Thymus (tissue), 11 donors: ENCODE results near the gene TTLL5. TPM values are rescaled to one million over a fixed set of nuclear protein-coding genes. Genes with fewer than 3 reads are reported as not detected.

Experiments used
- DNase-seq, 9 donors: peaks; one replicate each; pipeline ENCODE4 v3.0.0-alpha.2; 2013; ENCODE audit warnings: low spot score in 9 of 9, low read depth in 6 of 9, missing footprints in 1 of 9
- H3K27ac ChIP-seq, 2 donors: one replicate each; pipeline ENCODE4 v1.5.1; 2013; ENCODE audit warnings: control low read depth in 1 of 2, low read depth in 1 of 2, low read length in 1 of 2, mild to moderate bottlenecking in 1 of 2, moderate library complexity in 1 of 2
- H3K27me3 ChIP-seq, 2 donors: one replicate each; pipeline ENCODE4 v1.5.1; 2013; ENCODE audit warnings: low read length in 1 of 2; ENCODE audit not compliant: control insufficient read depth in 2 of 2, insufficient read depth in 1 of 2
- H3K36me3 ChIP-seq, 2 donors: one replicate each; pipeline ENCODE4 v1.5.1; 2013; ENCODE audit warnings: low read length in 1 of 2, mild to moderate bottlenecking in 1 of 2, moderate library complexity in 1 of 2; ENCODE audit not compliant: control insufficient read depth in 2 of 2, insufficient read depth in 2 of 2
- H3K4me1 ChIP-seq, 2 donors: one replicate each; pipeline ENCODE4 v1.5.1; 2013; ENCODE audit warnings: low read length in 2 of 2; ENCODE audit not compliant: control insufficient read depth in 2 of 2, insufficient read depth in 2 of 2
- H3K4me3 ChIP-seq, 2 donors: one replicate each; pipeline ENCODE4 v1.5.1; 2013; ENCODE audit warnings: low read length in 2 of 2, control low read depth in 1 of 2, mild to moderate bottlenecking in 1 of 2
- H3K9me3 ChIP-seq, 2 donors: one replicate each; pipeline ENCODE4 v1.5.1; 2013; ENCODE audit warnings: low read length in 1 of 2, mild to moderate bottlenecking in 1 of 2; ENCODE audit not compliant: control insufficient read depth in 2 of 2, insufficient read depth in 1 of 2
- WGBS: extraction: QIAGEN DNeasy Blood & Tissue Kit; methylation state at CpG from one replicate; pipeline ENCODE4 v1.1.7; 2013; 5-methylcytosine and 5-hydroxymethylcytosine counted together
- polyA plus RNA-seq: library from polyadenylated mRNA; stranded (reverse); fragments of 200-250 nt; gene quantifications from one replicate; pipeline ENCODE4 v1.2.3, GENCODE V29; 2013
- total RNA-seq: library from RNA; stranded (reverse); fragments of 120-200 nt; gene quantifications from one replicate; pipeline ENCODE4 v1.2.4, GENCODE V29; 2013
- donor health status: healthy.

TTLL5 gene
- total and polyA plus RNA-seq, 2 donors: 11.5 to 15.2 TPM

- WGBS: 65% methylated on average over 7 of the region's 7 CpGs
- Histone ChIP-seq H3K27ac (no peak overlapping the region), H3K4me3 (peak overlapping the region; percentile 55 to 75), H3K9me3 (no peaks in the 10 kb centered on the region), H3K4me1 (peaks cover 8 to 44% of the 10 kb centered on the region in 2 donors), H3K27me3 (peaks cover 2 to 25% of the 10 kb centered on the region in 2 donors), H3K36me3 (no peaks in the 10 kb centered on the region)
- DNase-seq: no peak
Measured at GRCh38 chr14:75983019-75983358, 321.9 kb downstream of the TTLL5 start.

GRCh38 chr14:75984674-75985073, 323.6 kb downstream of the TTLL5 start:
- H3K27me3 ChIP-seq: peaks cover 2 to 25% of the 10 kb centered on the region in 2 donors
- H3K4me3 ChIP-seq: no peak overlapping the region
- WGBS: 98% methylated on average over 2 of the region's 2 CpGs
- H3K4me1 ChIP-seq: peaks cover 8 to 31% of the 10 kb centered on the region in 2 donors
- H3K27ac ChIP-seq: no peak overlapping the region
- no peaks in the 10 kb centered on the region for H3K36me3 ChIP-seq
- DNase-seq: no peak
- no peaks in the 10 kb centered on the region for H3K9me3 ChIP-seq

GRCh38 chr14:75985618-75986438, 324.8 kb downstream of the TTLL5 start, which contains the start of gene IFT43:
Gene IFT43 (plus strand): TSS chr14:75985763. CDS start chr14:75985787, 24 bp downstream.
- peak; percentile 67 to 91 (median 87) for DNase-seq
- Histone ChIP-seq H3K36me3 (peaks cover 0 to 3% of the 10 kb centered on the region in 2 donors), H3K9me3 (no peaks in the 10 kb centered on the region), H3K27me3 (peaks cover 2 to 25% of the 10 kb centered on the region in 2 donors), H3K4me1 (peaks cover 8 to 27% of the 10 kb centered on the region in 2 donors), H3K4me3 (peak within 1 kb of the TSS; percentile 55 to 74), H3K27ac (peak within 1 kb of the TSS in 1 of 2 donors; percentile 68)
- under 1% methylated on average over 52 of the region's 52 CpGs for WGBS

- peak overlapping the region; percentile 55 to 74 for H3K4me3 ChIP-seq
- H3K4me1 ChIP-seq: peaks cover 5 to 21% of the 10 kb centered on the region in 2 donors
- peak overlapping the region in 1 of 2 donors; percentile 68 for H3K27ac ChIP-seq
- H3K9me3 ChIP-seq: no peaks in the 10 kb centered on the region
- peaks cover 0 to 3% of the 10 kb centered on the region in 2 donors for H3K36me3 ChIP-seq
- WGBS: 69% methylated on average over 6 of the region's 6 CpGs
- H3K27me3 ChIP-seq: peaks cover 2 to 25% of the 10 kb centered on the region in 2 donors
- no peak for DNase-seq
Measured at GRCh38 chr14:75986439-75986765, 325.4 kb downstream of the TTLL5 start.

- Histone ChIP-seq H3K4me3 (no peak overlapping the region), H3K27ac (no peak overlapping the region), H3K4me1 (peaks cover 3 to 16% of the 10 kb centered on the region in 2 donors), H3K36me3 (peaks cover 0 to 3% of the 10 kb centered on the region in 2 donors), H3K9me3 (no peaks in the 10 kb centered on the region), H3K27me3 (peaks cover 2 to 20% of the 10 kb centered on the region in 2 donors)
- no peak for DNase-seq
- 86% methylated on average over 3 of the region's 3 CpGs for WGBS
Measured at GRCh38 chr14:75987201-75987970, 326.3 kb downstream of the TTLL5 start.

GRCh38 chr14:75989134-75989533, 328.1 kb downstream of the TTLL5 start:
- no peaks in the 10 kb centered on the region for H3K9me3 ChIP-seq
- H3K27me3 ChIP-seq: peaks cover 2 to 4% of the 10 kb centered on the region in 2 donors
- peaks cover 0 to 3% of the 10 kb centered on the region in 2 donors for H3K36me3 ChIP-seq
- DNase-seq: no peak
- peaks cover 3 to 12% of the 10 kb centered on the region in 2 donors for H3K4me1 ChIP-seq
- H3K27ac ChIP-seq: no peak overlapping the region
- 97% methylated on average over 6 of the region's 6 CpGs for WGBS
- H3K4me3 ChIP-seq: no peak overlapping the region

- no peak overlapping the region for H3K4me3 ChIP-seq
- H3K36me3 ChIP-seq: peaks cover 0 to 3% of the 10 kb centered on the region in 2 donors
- no peak for DNase-seq
- H3K27ac ChIP-seq: no peak overlapping the region
- H3K4me1 ChIP-seq: peaks cover 2 to 10% of the 10 kb centered on the region in 2 donors
- WGBS: 97% methylated on average over 4 of the region's 4 CpGs
- no peaks in the 10 kb centered on the region for H3K9me3 ChIP-seq
- no peaks in the 10 kb centered on the region for H3K27me3 ChIP-seq
Measured at GRCh38 chr14:75990297-75990696, 329.3 kb downstream of the TTLL5 start.

GRCh38 chr14:75991753-75992152, 330.7 kb downstream of the TTLL5 start:
- H3K27ac ChIP-seq: no peak overlapping the region
- no peaks in the 10 kb centered on the region for H3K27me3 ChIP-seq
- no peak for DNase-seq
- WGBS: 96% methylated on average over 4 of the region's 4 CpGs
- peaks cover 2 to 3% of the 10 kb centered on the region in 2 donors for H3K36me3 ChIP-seq
- H3K4me3 ChIP-seq: no peak overlapping the region
- H3K9me3 ChIP-seq: no peaks in the 10 kb centered on the region
- no peaks in the 10 kb centered on the region for H3K4me1 ChIP-seq

GRCh38 chr14:75993567-75994041, 332.6 kb downstream of the TTLL5 start:
- Histone ChIP-seq H3K4me3 (no peak overlapping the region), H3K36me3 (peaks cover 2 to 3% of the 10 kb centered on the region in 2 donors), H3K4me1 (no peaks in the 10 kb centered on the region), H3K9me3 (no peaks in the 10 kb centered on the region), H3K27me3 (no peaks in the 10 kb centered on the region), H3K27ac (no peak overlapping the region)
- WGBS: 98% methylated on average over 1 of the region's 1 CpG
- no peak for DNase-seq
